GM12873 (cell line): Measurements from ENCODE around the gene AFF3.

ENCODE experiments used
- CTCF ChIP-seq: IDR thresholded peaks from 2 replicates; pipeline ENCODE4 v1.5.1; 2012; ENCODE audit warnings: low read depth, mild to moderate bottlenecking, moderate library complexity, low read length, control low read depth; ENCODE audit not compliant: insufficient read depth; ENCODE audit errors: missing control alignments

AFF3 gene

GRCh38 chr2:100135415-100135814 lies 7.0 kb downstream of the AFF3 start:
- TF ChIP-seq CTCF: no peak

- no peak for TF ChIP-seq CTCF
These were observed 11.6 kb downstream of the AFF3 start for GRCh38 chr2:100130595-100131391.

GRCh38 chr2:100126897-100127401 lies 15.4 kb downstream of the AFF3 start:
- no peak for TF ChIP-seq CTCF

GRCh38 chr2:100126201-100126600 lies 16.2 kb downstream of the AFF3 start:
- TF ChIP-seq CTCF: no peak

- no peak for TF ChIP-seq CTCF
These were observed 16.8 kb downstream of the AFF3 start for GRCh38 chr2:100125626-100126025.

- TF ChIP-seq CTCF: no peak
These were observed 17.6 kb downstream of the AFF3 start for GRCh38 chr2:100124761-100125160.

- no peak for TF ChIP-seq CTCF
These were observed 21.2 kb downstream of the AFF3 start for GRCh38 chr2:100121124-100121718.
